Measurements from ENCODE around the gene HECW1. TPM values are rescaled to one million over a fixed set of nuclear protein-coding genes. Genes with fewer than 3 reads are reported as not detected.

HECW1 gene
- total and polyA plus RNA-seq, 2 experiments from 2014 or later = 11.0 to 21.8 TPM

- TF ChIP-seq ZNF462 (CRISPR knock-in tag; IDR thresholded peaks at IDR 0.05) (no peak), NANOG (IDR thresholded peaks at IDR 0.05; ENCODE audit: borderline replicate concordance) (no peak)
These were observed 81.4 kb downstream of the HECW1 start (continued) for GRCh38 chr7:43193893-43194292.

DNA sequence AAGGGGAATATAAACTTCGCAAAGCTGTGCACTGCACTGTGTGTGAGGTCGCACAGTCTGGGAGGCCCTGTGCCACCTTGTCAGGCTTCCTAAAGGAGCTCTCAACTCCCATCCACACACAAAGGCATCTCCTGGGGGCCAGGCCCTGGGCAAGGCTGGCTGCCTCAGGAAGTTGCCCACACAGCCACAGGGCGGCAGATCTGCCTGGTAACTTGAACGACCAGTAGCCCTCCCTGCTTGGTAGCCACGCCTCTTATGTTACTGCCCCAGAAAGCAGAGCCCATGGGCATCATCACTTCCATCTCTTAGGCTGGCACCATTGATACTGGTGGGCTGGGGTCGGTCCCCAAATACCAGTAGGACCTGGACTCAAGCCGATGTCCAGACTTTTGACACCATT lies 82.8 kb downstream of the HECW1 start:
- Mint-ChIP-seq H3K9me3 (no peaks in the 10 kb centered on the region), H3K36me3 (ENCODE audit: low read depth) (no peaks in the 10 kb centered on the region), H3K4me1 (peaks cover 36% of the 10 kb centered on the region), H3K27ac (no peak overlapping the region), H3K27me3 (ENCODE audit: insufficient read depth, low read depth, poor library complexity) (peaks cover 2% of the 10 kb centered on the region), H3K4me3 (no peak overlapping the region)
- Histone ChIP-seq H4K20me1 (replicated peaks; ENCODE audit: insufficient read depth) (no peaks in the 10 kb centered on the region), H3K4me3 (no peak overlapping the region), H3K27me3 (ENCODE audit: insufficient read depth) (no peaks in the 10 kb centered on the region), H3K4me2 (no peak overlapping the region), H3K27ac (ENCODE audit: low read depth) (peak overlapping the region; percentile 64; the same call in 1 of the 2 replicates), H3K9me2 (ENCODE audit: insufficient read depth) (0 out of 2 replicates have a peak, but pooled peaks cover 4% of the 10 kb centered on the region), H2AFZ (no peak overlapping the region), H3K4me1 (ENCODE audit: insufficient read depth) (peaks cover 37% of the 10 kb centered on the region), H3K36me3 (ENCODE audit: insufficient read depth) (no peaks in the 10 kb centered on the region), H3F3A (replicated peaks; ENCODE audit: low read depth) (no peaks in the 10 kb centered on the region), H3K79me2 (replicated peaks; ENCODE audit: insufficient read depth) (no peaks in the 10 kb centered on the region)
- no peak; the same call in 2 of the 3 replicates for ATAC-seq
- no peak for DNase-seq (ENCODE audit: low spot score)
- no peak for TF ChIP-seq EZH2phosphoT487 (IDR thresholded peaks at IDR 0.05; ENCODE audit: unreplicated experiment)
- TF ChIP-seq REST (IDR thresholded peaks at IDR 0.05; ENCODE audit: unreplicated experiment) = no peak
- TF ChIP-seq NANOG (IDR thresholded peaks at IDR 0.05; ENCODE audit: borderline replicate concordance) = no peak
- no peak for TF ChIP-seq ZNF462 (CRISPR knock-in tag; IDR thresholded peaks at IDR 0.05)
- no peak for TF ChIP-seq STAT1 (IDR thresholded peaks at IDR 0.05; ENCODE audit: unreplicated experiment)
